HEK293T (cell line): Measurements from ENCODE around the gene GPR146.

ENCODE experiments used
- CTCF ChIA-PET: fragments of 350-600 bp; formaldehyde crosslinking; extraction: SDS; loops from one replicate; lab custom pipeline; 2021; ENCODE audit warnings: antibody characterized with exemption, inconsistent platforms; lab: Yijun Ruan, JAX
- POLR2A ChIA-PET: fragments of 350-600 bp; formaldehyde crosslinking; extraction: SDS; loops from one replicate; lab custom pipeline; 2020; ENCODE audit warnings: antibody characterized with exemption, inconsistent platforms; lab: Yijun Ruan, JAX
- DNase-seq: peaks from one replicate; pipeline ENCODE4 v3.0.0; 2012; ENCODE audit warnings: mixed read lengths; ENCODE audit errors: extremely low spot score
- ARNT ChIP-seq: fragments of 450-650 bp; IDR thresholded peaks from 2 replicates; pipeline ENCODE4 v1.6.1; 2017; ENCODE audit warnings: mild to moderate bottlenecking
- BHLHE40 ChIP-seq: fragments of 450-650 bp; IDR thresholded peaks from 2 replicates; pipeline ENCODE4 v1.6.1; 2016; ENCODE audit warnings: mild to moderate bottlenecking, moderate library complexity, borderline replicate concordance
- CTBP1 ChIP-seq: fragments of 450-650 bp; IDR thresholded peaks from 2 replicates; pipeline ENCODE4 v1.6.1; 2016; ENCODE audit warnings: borderline replicate concordance
- ELF4 ChIP-seq: fragments of 450-650 bp; IDR thresholded peaks from 2 replicates; pipeline ENCODE4 v1.6.1; 2017; ENCODE audit warnings: antibody characterized with exemption
- FOXA1 ChIP-seq: fragments of 450-650 bp; IDR thresholded peaks from 2 replicates; pipeline ENCODE4 v1.6.1; 2016; ENCODE audit warnings: mild to moderate bottlenecking
- FOXK2 ChIP-seq: fragments of 450-650 bp; IDR thresholded peaks from 2 replicates; pipeline ENCODE4 v1.6.1; 2016; ENCODE audit warnings: mild to moderate bottlenecking
- FOXM1 ChIP-seq: fragments of 450-650 bp; IDR thresholded peaks from 2 replicates; pipeline ENCODE4 v1.6.1; 2017; ENCODE audit warnings: mild to moderate bottlenecking, borderline replicate concordance
- HDGF ChIP-seq: fragments of 450-650 bp; IDR thresholded peaks from 2 replicates; pipeline ENCODE4 v1.6.1; 2017; ENCODE audit warnings: antibody characterized with exemption, borderline replicate concordance
- L3MBTL2 ChIP-seq: fragments of 450-650 bp; conservative IDR thresholded peaks from 2 replicates; pipeline ENCODE4 v1.6.1; 2016; ENCODE audit warnings: mild to moderate bottlenecking
- LEF1 ChIP-seq: fragments of 450-650 bp; IDR thresholded peaks from 2 replicates; pipeline ENCODE4 v1.6.1; 2017; ENCODE audit warnings: mild to moderate bottlenecking, borderline replicate concordance
- NFRKB ChIP-seq: fragments of 450-650 bp; IDR thresholded peaks from 2 replicates; pipeline ENCODE4 v1.6.1; 2016; ENCODE audit warnings: mild to moderate bottlenecking, moderate library complexity
- SP1 ChIP-seq: fragments of 450-650 bp; IDR thresholded peaks from 2 replicates; pipeline ENCODE4 v1.6.1; 2017
- SUZ12 ChIP-seq: fragments of 450-650 bp; IDR thresholded peaks from 2 replicates; pipeline ENCODE4 v1.6.1; 2016; ENCODE audit warnings: mild to moderate bottlenecking
- TARDBP ChIP-seq: fragments of 450-650 bp; IDR thresholded peaks from 2 replicates; pipeline ENCODE4 v1.6.1; 2016
- ZNF384 ChIP-seq: fragments of 450-650 bp; IDR thresholded peaks from 2 replicates; pipeline ENCODE4 v1.6.1; 2016
- TF ChIP-seq, protein P1 (sequence below): fragments of 450-650 bp; IDR thresholded peaks from 2 replicates; pipeline ENCODE4 v1.6.1; 2016

Gene GPR146

GRCh38 chr7:1049006-1049741, 4.8 kb downstream of the GPR146 start:
- ChIA-PET POLR2A (no interaction called here), CTCF (no interaction called here)
- DNase-seq, result no peak
- no peak for TF ChIP-seq FOXM1
- no peak for TF ChIP-seq FOXA1
- no peak for TF ChIP-seq LEF1
- no peak for TF ChIP-seq SUZ12

DNA sequence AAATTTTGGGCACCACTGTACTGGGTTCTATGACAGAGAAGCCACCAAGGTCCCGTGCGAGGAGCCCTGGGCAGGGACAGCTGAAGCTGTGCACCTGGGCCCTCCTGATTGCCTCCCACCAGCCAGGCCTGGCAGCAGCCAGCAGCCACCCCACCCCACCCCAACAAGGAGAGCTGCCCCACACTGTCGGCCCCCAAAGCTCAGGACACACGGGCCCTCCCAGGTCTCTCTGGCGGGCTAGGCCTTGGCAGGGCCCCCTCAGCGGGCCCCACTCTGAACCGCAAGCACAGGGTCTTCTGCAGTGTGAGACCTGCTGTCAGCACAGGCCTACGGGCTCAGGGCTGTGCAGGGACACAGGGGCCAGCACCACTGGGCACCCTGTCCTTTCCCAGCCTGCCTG, 5.5 kb downstream of the GPR146 start:
- CTCF ChIA-PET, result interaction anchor here (0.6 kb wide), 1 partner anchor 1231 kb away, joined by 7 read pairs; no protein-coding TSS in a partner anchor
- DNase-seq, result no peak
- POLR2A ChIA-PET, result no interaction called here
- TF ChIP-seq FOXM1, result no peak
- TF ChIP-seq, protein P1, sequence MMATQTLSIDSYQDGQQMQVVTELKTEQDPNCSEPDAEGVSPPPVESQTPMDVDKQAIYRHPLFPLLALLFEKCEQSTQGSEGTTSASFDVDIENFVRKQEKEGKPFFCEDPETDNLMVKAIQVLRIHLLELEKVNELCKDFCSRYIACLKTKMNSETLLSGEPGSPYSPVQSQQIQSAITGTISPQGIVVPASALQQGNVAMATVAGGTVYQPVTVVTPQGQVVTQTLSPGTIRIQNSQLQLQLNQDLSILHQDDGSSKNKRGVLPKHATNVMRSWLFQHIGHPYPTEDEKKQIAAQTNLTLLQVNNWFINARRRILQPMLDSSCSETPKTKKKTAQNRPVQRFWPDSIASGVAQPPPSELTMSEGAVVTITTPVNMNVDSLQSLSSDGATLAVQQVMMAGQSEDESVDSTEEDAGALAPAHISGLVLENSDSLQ, result no peak
- TF ChIP-seq ELF4, result no peak
- TF ChIP-seq BHLHE40, result no peak
- TF ChIP-seq ARNT, result no peak
- TF ChIP-seq SUZ12, result no peak
- TF ChIP-seq HDGF, result no peak
- TF ChIP-seq CTBP1, result no peak
- TF ChIP-seq FOXA1, result no peak
- no peak for TF ChIP-seq TARDBP
- TF ChIP-seq L3MBTL2, result no peak
- no peak for TF ChIP-seq FOXK2
- no peak for TF ChIP-seq ZNF384
- no peak for TF ChIP-seq NFRKB

DNA sequence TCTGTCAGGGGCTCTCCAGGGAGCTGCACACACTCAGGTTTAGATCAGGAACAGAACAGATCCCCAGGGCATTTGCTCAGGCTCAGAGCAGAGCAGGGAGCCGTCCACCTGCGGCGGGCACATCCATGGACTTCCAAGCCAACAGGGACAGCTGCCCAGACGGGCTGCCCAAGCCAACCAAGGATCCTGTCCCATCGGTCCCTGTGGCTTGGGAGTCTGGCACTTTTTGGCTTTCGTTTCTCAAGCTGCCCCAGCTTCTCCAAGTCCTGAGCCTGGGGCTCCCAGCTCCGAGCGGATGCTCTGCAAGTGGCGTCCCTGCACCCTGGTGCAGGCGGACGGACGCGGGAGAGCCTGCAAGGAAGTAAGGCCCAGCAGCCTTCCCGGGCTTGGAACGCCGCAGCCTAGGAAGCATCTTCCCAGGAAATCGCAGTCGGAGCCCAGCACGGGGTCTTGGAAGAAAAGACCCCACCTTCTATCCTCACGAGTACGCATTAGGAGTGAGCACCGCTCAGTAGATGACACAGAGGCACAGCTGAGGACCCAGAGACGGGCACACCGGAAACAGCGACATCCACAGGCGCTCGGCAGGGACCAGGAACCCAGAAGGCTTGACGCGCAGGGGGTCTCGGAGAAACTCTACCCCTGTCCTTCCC, 6.0 kb downstream of the GPR146 start:
- TF ChIP-seq ZNF384, result no peak
- no peak for TF ChIP-seq SP1
- TF ChIP-seq CTBP1, result no peak
- TF ChIP-seq ELF4, result no peak
- no peak for TF ChIP-seq HDGF
- no peak for TF ChIP-seq FOXK2
- TF ChIP-seq BHLHE40, result no peak
- no peak for TF ChIP-seq TARDBP
- ChIA-PET POLR2A (no interaction called here), CTCF (interaction anchor here (0.6 kb wide), 1 partner anchor 1230 kb away, joined by 7 read pairs; no protein-coding TSS in a partner anchor)
- no peak for DNase-seq

GRCh38 chr7:1050956-1051690, 6.8 kb downstream of the GPR146 start:
- no peak for DNase-seq
- POLR2A ChIA-PET, result no interaction called here
- TF ChIP-seq ARNT, result no peak
- no peak for TF ChIP-seq NFRKB
- no peak for TF ChIP-seq TARDBP
- TF ChIP-seq BHLHE40, result no peak
- TF ChIP-seq HDGF, result no peak
- TF ChIP-seq ZNF384, result no peak
- CTCF ChIA-PET, result interaction anchor here (0.9 kb wide), 1 partner anchor 58 kb away, joined by 3 read pairs; no protein-coding TSS in a partner anchor

- CTCF ChIA-PET, result interaction anchor here (0.9 kb wide), 1 partner anchor 59 kb away, joined by 3 read pairs; no protein-coding TSS in a partner anchor
- TF ChIP-seq CTBP1 (no peak), ELF4 (no peak), SUZ12 (no peak), LEF1 (no peak), SP1 (no peak), L3MBTL2 (no peak), ARNT (no peak), TARDBP (no peak), FOXM1 (no peak), NFRKB (no peak), FOXK2 (no peak), ZNF384 (no peak), HDGF (no peak), BHLHE40 (no peak), FOXA1 (no peak)
- TF ChIP-seq, protein P1, result no peak
- no peak for DNase-seq
- POLR2A ChIA-PET, result no interaction called here
Measured at GRCh38 chr7:1052031-1052818, 7.9 kb downstream of the GPR146 start.

DNA sequence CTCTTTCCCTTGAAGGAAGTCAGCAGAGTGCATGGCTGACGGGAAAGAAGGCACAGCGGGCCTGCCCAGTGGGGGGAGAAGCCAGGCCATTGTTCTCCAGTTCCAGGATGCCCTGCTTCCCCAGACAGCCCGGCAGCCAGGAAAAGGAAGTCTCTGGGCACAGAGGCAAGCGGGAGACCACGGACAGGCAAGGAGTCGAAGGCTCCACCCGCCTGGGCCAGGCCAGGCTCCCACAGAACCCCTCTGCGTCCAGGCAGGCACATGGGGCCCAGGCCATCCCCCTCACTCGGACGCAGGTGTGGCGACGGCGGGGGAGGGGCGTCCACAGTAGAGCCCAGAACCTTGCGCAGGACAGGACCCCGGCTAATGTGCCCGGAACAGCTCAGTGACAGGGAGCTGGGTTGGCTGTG, 8.7 kb downstream of the GPR146 start:
- TF ChIP-seq ZNF384 (no peak), SP1 (no peak), FOXK2 (no peak), TARDBP (no peak), HDGF (no peak), CTBP1 (no peak), BHLHE40 (no peak), ARNT (no peak), NFRKB (no peak), L3MBTL2 (no peak), FOXM1 (no peak), FOXA1 (no peak), ELF4 (no peak), SUZ12 (no peak), LEF1 (no peak)
- TF ChIP-seq, protein P1, result no peak

More for the DNA sequence above, 8.7 kb downstream of the GPR146 start:
- DNase-seq, result no peak
- POLR2A ChIA-PET, result no interaction called here
- CTCF ChIA-PET, result interaction anchor here (0.6 kb wide), 1 partner anchor 84 kb away, joined by 4 read pairs; no protein-coding TSS in a partner anchor
